Testis (tissue), 2 donors: ENCODE results near the gene PTPRT.
A peak's percentile ranks its signal among the peaks of the same experiment; 100 is the strongest.

Experiments
- POLR2A ChIP-seq: fragments of 450-650 bp; IDR thresholded peaks from one replicate; pipeline ENCODE4 v1.6.1; 2017; ENCODE audit warnings: antibody characterized with exemption, mild to moderate bottlenecking, moderate library complexity
- TF ChIP-seq, protein P1 (sequence below), 3 experiments: fragments of 450-650 bp in 2 of 3; fragments of 200-600 bp in 1 of 3; sonication (generic) in 1 of 3; IDR thresholded peaks; one replicate each; pipeline ENCODE4 v1.5.1; 2016 to 2019; ENCODE audit warnings: antibody characterized with exemption in 3 of 3, mild to moderate bottlenecking in 2 of 3, moderate library complexity in 1 of 3

DNA sequence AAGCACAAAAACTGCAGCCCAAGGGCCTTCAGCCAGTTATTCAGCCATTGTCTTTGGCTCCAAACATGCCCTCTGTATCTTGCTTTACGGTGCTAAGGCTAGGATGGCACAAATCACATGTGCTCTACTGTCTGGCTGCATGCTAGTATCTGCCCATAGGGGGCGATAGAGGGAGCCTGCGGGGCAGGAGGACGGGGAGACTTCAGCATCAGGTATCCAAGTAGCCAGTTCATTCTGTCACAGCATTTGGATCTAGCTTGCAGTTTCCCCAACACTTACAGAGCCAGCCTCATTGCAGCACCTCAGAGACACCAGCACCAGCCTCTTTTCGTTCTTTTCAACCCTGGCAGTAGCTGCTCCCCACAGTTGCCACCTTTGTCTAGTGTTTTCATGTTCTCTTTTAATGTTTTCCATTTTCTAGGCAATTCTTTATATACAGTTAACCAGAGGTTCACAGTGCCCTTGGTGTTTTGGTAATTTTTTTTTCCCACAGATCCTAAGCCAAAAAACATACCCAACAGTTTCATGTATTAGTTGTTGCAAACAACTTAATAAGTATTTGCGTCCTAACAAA lies 705.9 kb downstream of the PTPRT start:
- TF ChIP-seq, protein P1, sequence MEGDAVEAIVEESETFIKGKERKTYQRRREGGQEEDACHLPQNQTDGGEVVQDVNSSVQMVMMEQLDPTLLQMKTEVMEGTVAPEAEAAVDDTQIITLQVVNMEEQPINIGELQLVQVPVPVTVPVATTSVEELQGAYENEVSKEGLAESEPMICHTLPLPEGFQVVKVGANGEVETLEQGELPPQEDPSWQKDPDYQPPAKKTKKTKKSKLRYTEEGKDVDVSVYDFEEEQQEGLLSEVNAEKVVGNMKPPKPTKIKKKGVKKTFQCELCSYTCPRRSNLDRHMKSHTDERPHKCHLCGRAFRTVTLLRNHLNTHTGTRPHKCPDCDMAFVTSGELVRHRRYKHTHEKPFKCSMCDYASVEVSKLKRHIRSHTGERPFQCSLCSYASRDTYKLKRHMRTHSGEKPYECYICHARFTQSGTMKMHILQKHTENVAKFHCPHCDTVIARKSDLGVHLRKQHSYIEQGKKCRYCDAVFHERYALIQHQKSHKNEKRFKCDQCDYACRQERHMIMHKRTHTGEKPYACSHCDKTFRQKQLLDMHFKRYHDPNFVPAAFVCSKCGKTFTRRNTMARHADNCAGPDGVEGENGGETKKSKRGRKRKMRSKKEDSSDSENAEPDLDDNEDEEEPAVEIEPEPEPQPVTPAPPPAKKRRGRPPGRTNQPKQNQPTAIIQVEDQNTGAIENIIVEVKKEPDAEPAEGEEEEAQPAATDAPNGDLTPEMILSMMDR (IDR thresholded peaks at IDR 0.05): peak in 2 of 3 experiments; percentile 28 to 58
- no peak for TF ChIP-seq POLR2A
